SK-N-MC (cell line): Measurements from ENCODE around the gene SELENOO.

Experiments used
- EZH2 ChIP-seq: fragments of 200-600 bp; sonication (generic); IDR thresholded peaks from one replicate; pipeline ENCODE4 v1.6.1; 2017; ENCODE audit warnings: antibody characterized with exemption
- FOXP2 ChIP-seq: optimal IDR thresholded peaks from 2 replicates; pipeline ENCODE3; 2011; ENCODE audit warnings: mild to moderate bottlenecking, moderate library complexity; ENCODE audit not compliant: insufficient read depth; ENCODE audit errors: extremely low read length, control extremely low read depth
- POLR2AphosphoS5 ChIP-seq: IDR thresholded peaks from 2 replicates; pipeline ENCODE4 v1.6.1; 2012; ENCODE audit warnings: mild to moderate bottlenecking, low read depth, low read length, borderline replicate concordance

GRCh38 chr22:50220603-50221409, 20.0 kb downstream of the SELENOO start:
- TF ChIP-seq EZH2 (no peak), POLR2AphosphoS5 (no peak), FOXP2 (no peak)
